NT2/D1 (cell line): ENCODE results near the gene PARD6A.

ENCODE experiments used
- SUZ12 ChIP-seq: IDR thresholded peaks from 2 replicates; pipeline ENCODE4 v1.6.1; 2011; ENCODE audit not compliant: insufficient read length, insufficient read depth; ENCODE audit errors: extremely low read depth
- ZNF274 ChIP-seq: IDR thresholded peaks from 2 replicates; pipeline ENCODE4 v1.6.1; 2011; ENCODE audit warnings: mild to moderate bottlenecking, low read depth, low read length

DNA sequence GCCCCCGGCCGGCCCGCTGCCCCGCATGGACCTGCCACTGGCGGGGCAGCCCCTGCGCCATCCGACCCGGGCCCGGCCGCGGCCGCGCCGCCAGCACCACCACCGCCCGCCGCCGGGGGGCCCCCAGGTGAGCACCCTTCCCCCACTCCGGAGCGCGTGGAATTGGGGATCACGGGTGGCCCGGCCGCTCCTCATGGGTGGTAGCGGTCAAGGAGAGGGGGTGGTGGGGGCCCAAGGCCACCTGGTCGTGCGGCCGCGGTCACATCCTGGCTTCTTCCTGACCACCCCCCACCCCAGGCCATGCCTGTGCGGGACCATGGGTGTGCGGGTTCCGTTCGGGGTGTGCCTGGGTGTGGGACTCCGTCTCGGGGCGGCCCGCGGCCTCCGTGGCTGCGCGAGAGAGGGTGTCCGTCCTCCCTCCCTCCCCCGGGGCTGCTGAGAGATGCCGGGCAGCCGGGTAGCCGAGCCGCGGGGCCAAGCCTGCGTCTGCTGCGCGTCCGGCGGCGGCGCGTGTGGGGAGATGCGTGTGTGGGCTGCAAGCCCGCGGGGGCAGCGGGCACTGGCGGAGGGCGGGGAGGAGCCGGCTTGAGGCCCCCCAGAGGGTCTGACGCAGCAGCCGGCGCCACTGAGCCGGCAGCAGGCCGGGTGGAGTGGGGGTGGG, 7.5 kb upstream of the PARD6A start:
- TF ChIP-seq ZNF274 (no peak), SUZ12 (no peak)
